Measurements from ENCODE around the gene CA12. TPM values are rescaled to one million over a fixed set of nuclear protein-coding genes. Genes with fewer than 3 reads are reported as not detected.

The CA12 gene
- total RNA-seq, 1 experiment from 2014 or later, result 2.8 TPM

DNA sequence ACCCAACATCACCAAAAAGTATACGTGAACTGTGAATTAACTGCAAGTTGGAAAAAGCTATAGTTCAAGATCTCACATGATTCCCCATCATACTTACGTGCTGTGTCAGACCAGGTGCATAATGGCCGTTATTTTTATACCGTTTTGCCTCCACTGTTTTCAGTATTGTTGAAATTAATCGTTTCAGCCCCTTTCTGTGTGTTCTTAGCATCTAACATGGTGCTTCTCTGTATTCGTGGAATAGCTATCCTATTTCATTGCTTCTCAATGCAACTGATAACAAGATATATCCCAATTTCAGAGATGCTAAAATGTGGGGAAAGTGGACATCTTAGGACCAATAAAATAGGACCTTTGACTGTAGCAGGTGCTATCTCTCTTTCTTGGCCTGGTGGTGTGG lies 13.7 kb downstream of the CA12 start:
- CTCF ChIA-PET, result no interaction called here
- no peak for ATAC-seq
- no peak overlapping the region for H3K4me3 Mint-ChIP-seq
- DNase-seq (ENCODE audit: low spot score), result no peak
- H3K36me3 Mint-ChIP-seq, result no peaks in the 10 kb centered on the region
- H3K9me3 Mint-ChIP-seq, result no peaks in the 10 kb centered on the region
- no peak overlapping the region for H3K27ac Mint-ChIP-seq
- H3K27me3 Mint-ChIP-seq (ENCODE audit: low read depth), result no peaks in the 10 kb centered on the region
- POLR2A ChIA-PET, result no interaction called here
- TF ChIP-seq RORB (CRISPR knock-in tag; IDR thresholded peaks at IDR 0.05) (no peak), HMGA2 (CRISPR knock-in tag; IDR thresholded peaks at IDR 0.05) (no peak), NR3C1 (CRISPR knock-in tag; conservative IDR thresholded peaks at IDR 0.05; ENCODE audit: low read depth) (no peak), RELA (CRISPR knock-in tag; IDR thresholded peaks at IDR 0.05; ENCODE audit: borderline replicate concordance) (no peak), FOXP1 (CRISPR knock-in tag; IDR thresholded peaks at IDR 0.05; ENCODE audit: borderline replicate concordance) (no peak), EMX1 (CRISPR knock-in tag; IDR thresholded peaks at IDR 0.05) (no peak), ZNF232 (CRISPR knock-in tag; IDR thresholded peaks at IDR 0.05) (no peak), GRHL2 (CRISPR knock-in tag; IDR thresholded peaks at IDR 0.05; ENCODE audit: insufficient replicate concordance, severe bottlenecking) (no peak), NR1H2 (CRISPR knock-in tag; IDR thresholded peaks at IDR 0.05) (no peak), OVOL2 (CRISPR knock-in tag; IDR thresholded peaks at IDR 0.05; ENCODE audit: borderline replicate concordance) (no peak), KAT7 (CRISPR knock-in tag; IDR thresholded peaks at IDR 0.05; ENCODE audit: borderline replicate concordance) (no peak), PRRX2 (CRISPR knock-in tag; IDR thresholded peaks at IDR 0.05) (no peak)
- TF ChIP-seq, protein P1, sequence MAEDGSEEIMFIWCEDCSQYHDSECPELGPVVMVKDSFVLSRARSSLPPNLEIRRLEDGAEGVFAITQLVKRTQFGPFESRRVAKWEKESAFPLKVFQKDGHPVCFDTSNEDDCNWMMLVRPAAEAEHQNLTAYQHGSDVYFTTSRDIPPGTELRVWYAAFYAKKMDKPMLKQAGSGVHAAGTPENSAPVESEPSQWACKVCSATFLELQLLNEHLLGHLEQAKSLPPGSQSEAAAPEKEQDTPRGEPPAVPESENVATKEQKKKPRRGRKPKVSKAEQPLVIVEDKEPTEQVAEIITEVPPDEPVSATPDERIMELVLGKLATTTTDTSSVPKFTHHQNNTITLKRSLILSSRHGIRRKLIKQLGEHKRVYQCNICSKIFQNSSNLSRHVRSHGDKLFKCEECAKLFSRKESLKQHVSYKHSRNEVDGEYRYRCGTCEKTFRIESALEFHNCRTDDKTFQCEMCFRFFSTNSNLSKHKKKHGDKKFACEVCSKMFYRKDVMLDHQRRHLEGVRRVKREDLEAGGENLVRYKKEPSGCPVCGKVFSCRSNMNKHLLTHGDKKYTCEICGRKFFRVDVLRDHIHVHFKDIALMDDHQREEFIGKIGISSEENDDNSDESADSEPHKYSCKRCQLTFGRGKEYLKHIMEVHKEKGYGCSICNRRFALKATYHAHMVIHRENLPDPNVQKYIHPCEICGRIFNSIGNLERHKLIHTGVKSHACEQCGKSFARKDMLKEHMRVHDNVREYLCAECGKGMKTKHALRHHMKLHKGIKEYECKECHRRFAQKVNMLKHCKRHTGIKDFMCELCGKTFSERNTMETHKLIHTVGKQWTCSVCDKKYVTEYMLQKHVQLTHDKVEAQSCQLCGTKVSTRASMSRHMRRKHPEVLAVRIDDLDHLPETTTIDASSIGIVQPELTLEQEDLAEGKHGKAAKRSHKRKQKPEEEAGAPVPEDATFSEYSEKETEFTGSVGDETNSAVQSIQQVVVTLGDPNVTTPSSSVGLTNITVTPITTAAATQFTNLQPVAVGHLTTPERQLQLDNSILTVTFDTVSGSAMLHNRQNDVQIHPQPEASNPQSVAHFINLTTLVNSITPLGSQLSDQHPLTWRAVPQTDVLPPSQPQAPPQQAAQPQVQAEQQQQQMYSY (CRISPR knock-in tag; IDR thresholded peaks at IDR 0.05), result no peak
- TF ChIP-seq, protein P2, sequence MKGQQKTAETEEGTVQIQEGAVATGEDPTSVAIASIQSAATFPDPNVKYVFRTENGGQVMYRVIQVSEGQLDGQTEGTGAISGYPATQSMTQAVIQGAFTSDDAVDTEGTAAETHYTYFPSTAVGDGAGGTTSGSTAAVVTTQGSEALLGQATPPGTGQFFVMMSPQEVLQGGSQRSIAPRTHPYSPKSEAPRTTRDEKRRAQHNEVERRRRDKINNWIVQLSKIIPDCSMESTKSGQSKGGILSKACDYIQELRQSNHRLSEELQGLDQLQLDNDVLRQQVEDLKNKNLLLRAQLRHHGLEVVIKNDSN (CRISPR knock-in tag; IDR thresholded peaks at IDR 0.05), result no peak
- TF ChIP-seq, protein P3, sequence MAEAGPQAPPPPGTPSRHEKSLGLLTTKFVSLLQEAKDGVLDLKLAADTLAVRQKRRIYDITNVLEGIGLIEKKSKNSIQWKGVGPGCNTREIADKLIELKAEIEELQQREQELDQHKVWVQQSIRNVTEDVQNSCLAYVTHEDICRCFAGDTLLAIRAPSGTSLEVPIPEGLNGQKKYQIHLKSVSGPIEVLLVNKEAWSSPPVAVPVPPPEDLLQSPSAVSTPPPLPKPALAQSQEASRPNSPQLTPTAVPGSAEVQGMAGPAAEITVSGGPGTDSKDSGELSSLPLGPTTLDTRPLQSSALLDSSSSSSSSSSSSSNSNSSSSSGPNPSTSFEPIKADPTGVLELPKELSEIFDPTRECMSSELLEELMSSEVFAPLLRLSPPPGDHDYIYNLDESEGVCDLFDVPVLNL (CRISPR knock-in tag; IDR thresholded peaks at IDR 0.05; ENCODE audit: borderline replicate concordance, low read depth), result no peak
- TF ChIP-seq, protein P4, sequence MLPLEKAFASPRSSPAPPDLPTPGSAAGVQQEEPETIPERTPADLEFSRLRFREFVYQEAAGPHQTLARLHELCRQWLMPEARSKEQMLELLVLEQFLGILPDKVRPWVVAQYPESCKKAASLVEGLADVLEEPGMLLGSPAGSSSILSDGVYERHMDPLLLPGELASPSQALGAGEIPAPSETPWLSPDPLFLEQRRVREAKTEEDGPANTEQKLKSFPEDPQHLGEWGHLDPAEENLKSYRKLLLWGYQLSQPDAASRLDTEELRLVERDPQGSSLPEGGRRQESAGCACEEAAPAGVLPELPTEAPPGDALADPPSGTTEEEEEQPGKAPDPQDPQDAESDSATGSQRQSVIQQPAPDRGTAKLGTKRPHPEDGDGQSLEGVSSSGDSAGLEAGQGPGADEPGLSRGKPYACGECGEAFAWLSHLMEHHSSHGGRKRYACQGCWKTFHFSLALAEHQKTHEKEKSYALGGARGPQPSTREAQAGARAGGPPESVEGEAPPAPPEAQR (CRISPR knock-in tag; IDR thresholded peaks at IDR 0.05), result no peak
- TF ChIP-seq, protein P5, sequence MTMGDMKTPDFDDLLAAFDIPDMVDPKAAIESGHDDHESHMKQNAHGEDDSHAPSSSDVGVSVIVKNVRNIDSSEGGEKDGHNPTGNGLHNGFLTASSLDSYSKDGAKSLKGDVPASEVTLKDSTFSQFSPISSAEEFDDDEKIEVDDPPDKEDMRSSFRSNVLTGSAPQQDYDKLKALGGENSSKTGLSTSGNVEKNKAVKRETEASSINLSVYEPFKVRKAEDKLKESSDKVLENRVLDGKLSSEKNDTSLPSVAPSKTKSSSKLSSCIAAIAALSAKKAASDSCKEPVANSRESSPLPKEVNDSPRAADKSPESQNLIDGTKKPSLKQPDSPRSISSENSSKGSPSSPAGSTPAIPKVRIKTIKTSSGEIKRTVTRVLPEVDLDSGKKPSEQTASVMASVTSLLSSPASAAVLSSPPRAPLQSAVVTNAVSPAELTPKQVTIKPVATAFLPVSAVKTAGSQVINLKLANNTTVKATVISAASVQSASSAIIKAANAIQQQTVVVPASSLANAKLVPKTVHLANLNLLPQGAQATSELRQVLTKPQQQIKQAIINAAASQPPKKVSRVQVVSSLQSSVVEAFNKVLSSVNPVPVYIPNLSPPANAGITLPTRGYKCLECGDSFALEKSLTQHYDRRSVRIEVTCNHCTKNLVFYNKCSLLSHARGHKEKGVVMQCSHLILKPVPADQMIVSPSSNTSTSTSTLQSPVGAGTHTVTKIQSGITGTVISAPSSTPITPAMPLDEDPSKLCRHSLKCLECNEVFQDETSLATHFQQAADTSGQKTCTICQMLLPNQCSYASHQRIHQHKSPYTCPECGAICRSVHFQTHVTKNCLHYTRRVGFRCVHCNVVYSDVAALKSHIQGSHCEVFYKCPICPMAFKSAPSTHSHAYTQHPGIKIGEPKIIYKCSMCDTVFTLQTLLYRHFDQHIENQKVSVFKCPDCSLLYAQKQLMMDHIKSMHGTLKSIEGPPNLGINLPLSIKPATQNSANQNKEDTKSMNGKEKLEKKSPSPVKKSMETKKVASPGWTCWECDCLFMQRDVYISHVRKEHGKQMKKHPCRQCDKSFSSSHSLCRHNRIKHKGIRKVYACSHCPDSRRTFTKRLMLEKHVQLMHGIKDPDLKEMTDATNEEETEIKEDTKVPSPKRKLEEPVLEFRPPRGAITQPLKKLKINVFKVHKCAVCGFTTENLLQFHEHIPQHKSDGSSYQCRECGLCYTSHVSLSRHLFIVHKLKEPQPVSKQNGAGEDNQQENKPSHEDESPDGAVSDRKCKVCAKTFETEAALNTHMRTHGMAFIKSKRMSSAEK (CRISPR knock-in tag; IDR thresholded peaks at IDR 0.05; ENCODE audit: borderline replicate concordance), result no peak
- TF ChIP-seq, protein P6, sequence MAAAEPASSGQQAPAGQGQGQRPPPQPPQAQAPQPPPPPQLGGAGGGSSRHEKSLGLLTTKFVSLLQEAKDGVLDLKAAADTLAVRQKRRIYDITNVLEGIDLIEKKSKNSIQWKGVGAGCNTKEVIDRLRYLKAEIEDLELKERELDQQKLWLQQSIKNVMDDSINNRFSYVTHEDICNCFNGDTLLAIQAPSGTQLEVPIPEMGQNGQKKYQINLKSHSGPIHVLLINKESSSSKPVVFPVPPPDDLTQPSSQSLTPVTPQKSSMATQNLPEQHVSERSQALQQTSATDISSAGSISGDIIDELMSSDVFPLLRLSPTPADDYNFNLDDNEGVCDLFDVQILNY (CRISPR knock-in tag; IDR thresholded peaks at IDR 0.05), result no peak
- H3K4me1 Mint-ChIP-seq, result peaks cover 26% of the 10 kb centered on the region
